HG02759 (cell line): ENCODE results near the gene GCNA.
"Not testable (repeated sequence)": the region's sequence is repeated elsewhere in the genome, so short reads cannot be mapped to it uniquely, and the experiment has no call there.

Experiments used
- ATAC-seq: cut with Tn5 transposase; IDR thresholded peaks from one replicate; pipeline ENCODE4 v1.9.1; 2021; ENCODE audit warnings: mild to moderate bottlenecking, moderate library complexity; ENCODE audit not compliant: unreplicated experiment

Gene GCNA

GRCh38 chrX:71558920-71559319 is 19.3 kb upstream of the GCNA start:
- ATAC-seq: no peak

DNA sequence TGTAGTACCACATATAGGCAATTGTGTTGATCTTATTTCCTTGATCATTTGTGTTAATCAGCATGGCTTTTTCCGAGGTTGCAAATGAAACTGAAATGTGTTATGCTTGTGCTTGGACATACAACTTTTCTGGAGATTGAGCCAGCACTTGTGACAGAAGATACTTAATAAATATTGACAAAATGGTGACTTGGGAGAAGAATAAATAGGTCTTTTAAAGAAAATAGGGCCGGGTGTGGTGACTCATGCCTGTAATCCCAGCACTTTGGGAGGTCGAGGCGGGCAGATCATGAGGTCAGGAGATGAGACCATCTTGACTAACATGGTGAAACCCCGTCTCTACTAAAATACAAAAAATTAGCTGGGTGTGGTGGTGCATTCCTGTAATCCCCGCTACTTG is 18.5 kb upstream of the GCNA start:
- not testable (repeated sequence) for ATAC-seq

DNA sequence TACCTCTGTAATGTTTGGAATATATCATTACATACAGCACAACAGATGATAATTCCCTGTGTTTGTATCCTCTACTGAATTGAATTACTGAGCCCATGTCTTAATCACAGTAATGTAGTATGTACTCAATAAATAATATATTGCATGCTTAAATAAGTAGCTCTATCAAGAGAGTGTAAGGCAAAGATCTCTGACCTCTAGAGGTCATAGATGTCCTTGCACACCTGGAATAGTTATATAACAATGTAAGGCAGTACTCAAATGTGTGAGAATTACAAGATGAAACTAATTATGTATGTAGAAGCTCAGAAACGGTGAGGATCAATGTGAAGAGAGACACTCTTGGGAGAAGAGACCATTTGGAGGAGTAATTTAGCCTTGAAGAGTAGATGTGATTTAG is 14.3 kb upstream of the GCNA start:
- ATAC-seq: no peak

GRCh38 chrX:71565474-71566041 is 12.7 kb upstream of the GCNA start:
- ATAC-seq: no peak

DNA sequence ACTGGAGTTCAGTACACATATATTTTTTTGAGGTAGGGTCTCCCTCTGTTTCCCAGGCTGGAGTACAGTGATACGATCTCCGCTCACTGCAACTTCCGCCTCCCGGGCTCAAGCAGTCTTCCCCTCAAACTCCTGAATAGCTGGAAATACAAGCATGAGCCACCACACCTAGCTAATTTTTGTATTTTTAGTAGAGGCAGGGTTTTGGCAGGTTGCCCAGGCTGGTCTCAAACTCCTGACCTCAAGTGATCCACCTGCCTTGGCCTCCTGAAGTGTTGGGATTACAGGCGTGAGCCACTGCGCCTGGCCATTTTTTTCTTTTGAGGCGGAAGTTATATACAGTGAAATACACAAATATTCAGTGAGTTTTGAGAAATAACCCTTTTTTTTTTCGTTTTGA is 6.8 kb upstream of the GCNA start:
- not testable (repeated sequence) for ATAC-seq

- no peak for ATAC-seq
These were observed 4.6 kb upstream of the GCNA start for GRCh38 chrX:71573590-71573989.

- ATAC-seq: no peak
These were observed 555 bp upstream of the GCNA start for GRCh38 chrX:71577682-71578081.

DNA sequence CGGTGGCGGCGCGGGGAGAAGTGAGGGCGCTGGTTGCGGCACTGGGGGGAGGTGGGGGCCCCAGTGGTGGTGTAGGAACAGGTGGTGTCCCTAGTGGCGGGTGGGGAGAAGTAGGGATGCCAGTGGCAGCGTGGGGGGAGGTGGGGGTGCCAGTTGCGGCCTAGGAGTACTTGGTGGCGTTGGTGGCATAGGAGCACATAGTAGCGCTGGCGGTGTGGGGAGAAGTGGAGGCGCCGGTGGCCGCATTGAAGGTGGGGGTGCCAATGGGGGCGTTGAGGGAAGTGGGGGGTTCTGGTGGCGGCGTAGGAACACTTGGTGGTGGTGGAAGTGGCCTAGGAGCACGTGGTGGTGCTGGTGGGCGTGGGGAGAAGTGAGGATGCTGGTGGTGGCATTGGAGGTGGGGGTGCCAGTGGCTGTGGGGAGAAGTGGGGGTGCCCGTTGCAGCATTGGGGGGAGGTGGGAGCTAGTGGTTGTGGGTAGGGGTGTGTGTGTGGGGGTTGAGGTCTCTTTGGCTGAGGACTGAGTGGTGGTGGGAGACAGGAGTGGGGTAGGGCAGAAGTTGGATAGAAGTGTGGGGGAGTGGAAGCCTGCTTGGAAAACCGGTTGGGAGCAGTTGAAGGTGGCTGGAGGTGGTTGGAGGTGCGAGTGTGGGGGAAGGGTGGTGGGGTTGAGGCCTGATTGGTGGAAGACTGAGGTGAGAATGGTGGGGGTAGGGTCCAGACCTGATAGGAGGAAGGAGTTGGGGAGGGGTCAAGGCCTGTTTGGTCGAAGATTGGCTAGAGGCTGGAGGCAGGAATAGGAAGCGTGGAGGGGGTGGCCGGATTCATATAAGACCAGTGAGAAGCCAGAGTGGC is 1.1 kb downstream of the GCNA start:
- ATAC-seq: no peak

GRCh38 chrX:71579990-71580380 is 1.7 kb downstream of the GCNA start:
- no peak for ATAC-seq

DNA sequence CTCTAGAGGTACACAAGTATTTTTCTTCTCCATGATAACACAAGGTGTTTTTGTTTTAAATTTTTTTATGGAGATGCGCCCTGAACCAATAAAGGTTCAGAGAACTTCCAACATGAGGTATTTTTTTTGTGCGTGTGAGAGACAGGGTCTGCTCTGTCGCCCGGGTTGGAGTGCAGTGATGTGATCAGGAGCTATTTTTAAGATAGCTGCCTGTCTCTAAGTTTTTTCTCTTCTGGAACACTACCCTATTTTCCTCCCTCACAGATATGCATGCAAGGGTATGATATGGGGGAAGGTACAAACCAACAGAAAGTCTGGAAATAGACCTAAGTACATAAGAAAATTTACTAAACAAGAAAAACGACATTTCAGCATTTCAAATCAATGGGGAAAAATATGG is 3.0 kb downstream of the GCNA start:
- ATAC-seq: no peak

DNA sequence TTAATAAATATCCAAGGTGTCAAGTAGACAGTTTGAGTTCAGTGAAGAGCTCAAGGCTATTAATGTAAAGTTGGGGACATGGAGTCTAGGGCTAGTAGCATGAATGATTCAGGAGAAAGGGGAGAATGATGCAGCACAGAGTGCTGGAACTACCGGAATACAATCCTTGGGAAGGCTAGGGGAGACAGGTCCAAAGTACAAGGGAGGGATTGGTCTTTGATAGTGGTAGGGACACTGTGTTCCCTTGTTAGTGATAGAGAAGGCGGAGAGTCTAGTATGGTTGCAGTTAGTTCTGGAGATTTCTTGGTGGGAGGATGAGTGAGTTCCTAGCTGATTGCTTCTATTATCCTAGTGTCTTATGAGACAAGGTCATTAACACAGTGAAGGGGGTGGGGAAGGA is 8.7 kb downstream of the GCNA start:
- no peak for ATAC-seq

DNA sequence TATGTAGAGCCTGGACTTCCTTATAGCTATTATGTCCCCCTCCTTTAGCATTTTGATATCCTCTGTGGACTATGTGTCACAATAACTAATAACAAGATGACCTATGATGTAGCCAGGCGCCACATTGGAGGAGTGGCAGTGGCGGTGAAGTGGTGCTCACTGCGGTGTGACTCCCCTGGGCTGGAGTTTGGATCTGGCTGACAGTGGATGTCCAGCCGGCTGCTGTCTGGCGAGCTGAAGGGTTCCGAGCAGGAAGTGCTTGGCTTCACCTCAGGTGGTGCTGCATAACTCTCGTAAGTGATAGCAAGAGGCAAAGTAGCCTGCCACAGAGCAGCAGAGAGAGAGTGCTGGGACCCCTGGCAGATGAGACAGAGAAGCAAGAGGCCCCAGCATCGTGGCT is 15.0 kb downstream of the GCNA start:
- ATAC-seq: not testable (repeated sequence)

GRCh38 chrX:71599965-71600364 is 21.7 kb downstream of the GCNA start:
- ATAC-seq: no peak

GRCh38 chrX:71603618-71604017 is 25.4 kb downstream of the GCNA start:
- no peak for ATAC-seq

GRCh38 chrX:71604141-71604540 is 25.9 kb downstream of the GCNA start:
- no peak for ATAC-seq

GRCh38 chrX:71604796-71605568 is 26.7 kb downstream of the GCNA start:
- ATAC-seq: no peak

DNA sequence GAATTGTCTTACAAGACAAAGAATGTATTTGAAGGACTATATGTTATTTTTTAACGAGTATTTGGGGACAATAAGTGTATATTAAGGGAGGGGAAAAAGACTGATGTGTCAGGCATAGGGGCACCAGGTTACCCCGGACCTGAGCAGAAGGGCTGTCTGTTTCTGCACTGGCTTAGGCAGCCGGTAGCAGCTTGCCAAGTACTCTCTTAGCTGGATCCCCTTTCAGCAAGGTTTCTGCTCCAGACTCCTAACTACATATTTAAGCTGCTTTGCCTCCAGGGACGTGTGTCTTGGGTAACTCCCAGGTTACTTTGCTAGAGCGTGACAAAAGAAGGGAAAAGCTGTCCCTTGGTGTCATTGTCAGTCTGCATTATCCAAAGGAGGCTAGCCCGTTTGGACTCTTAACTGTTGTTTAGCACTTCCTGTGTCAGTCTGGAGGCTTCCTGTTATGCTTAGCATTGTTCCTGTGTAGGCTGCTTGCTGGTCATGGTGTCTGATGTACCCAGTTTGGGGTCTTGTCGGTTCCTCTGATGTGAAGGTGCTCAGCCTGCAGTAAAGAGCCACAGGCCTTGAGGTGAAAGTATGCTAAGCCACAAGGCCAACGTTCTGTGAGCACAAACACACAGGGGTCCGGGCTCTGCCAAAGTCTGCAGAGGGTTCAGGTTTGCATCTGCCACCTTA is 28.4 kb downstream of the GCNA start:
- no peak for ATAC-seq

- ATAC-seq: no peak
These were observed 29.3 kb downstream of the GCNA start for GRCh38 chrX:71607488-71607887.

DNA sequence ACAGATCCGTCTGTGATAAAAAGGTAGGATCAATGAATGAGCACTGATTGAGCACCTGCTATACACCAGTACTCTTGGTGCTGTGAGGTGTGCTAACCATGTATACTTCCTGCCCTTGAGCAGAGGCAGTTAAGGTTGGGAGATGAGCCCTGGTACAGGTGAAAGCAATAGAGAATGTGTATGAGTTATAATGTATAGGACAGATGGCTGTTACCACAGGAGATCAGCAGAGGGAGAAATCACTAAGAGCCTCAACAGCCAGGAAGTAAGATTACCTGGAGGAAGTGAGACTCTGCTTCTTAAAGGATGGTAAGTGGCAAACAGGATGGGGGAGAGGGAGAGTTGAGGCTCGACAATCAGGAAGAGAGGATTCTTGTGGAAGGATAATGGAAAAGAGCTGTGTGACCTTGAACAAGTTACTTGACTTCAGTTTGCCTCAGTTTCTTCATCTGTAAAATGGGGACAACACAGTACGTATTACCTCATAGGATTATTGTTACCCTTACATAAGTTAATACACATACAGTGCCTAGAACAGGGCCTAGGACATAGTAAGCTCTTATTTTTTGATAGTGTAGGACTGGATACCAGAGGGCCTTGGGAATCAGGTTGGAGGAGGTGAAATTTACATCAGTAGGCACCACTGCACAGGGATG is 31.0 kb downstream of the GCNA start:
- no peak for ATAC-seq

GRCh38 chrX:71611736-71612135 is 33.5 kb downstream of the GCNA start:
- not testable (repeated sequence) for ATAC-seq

DNA sequence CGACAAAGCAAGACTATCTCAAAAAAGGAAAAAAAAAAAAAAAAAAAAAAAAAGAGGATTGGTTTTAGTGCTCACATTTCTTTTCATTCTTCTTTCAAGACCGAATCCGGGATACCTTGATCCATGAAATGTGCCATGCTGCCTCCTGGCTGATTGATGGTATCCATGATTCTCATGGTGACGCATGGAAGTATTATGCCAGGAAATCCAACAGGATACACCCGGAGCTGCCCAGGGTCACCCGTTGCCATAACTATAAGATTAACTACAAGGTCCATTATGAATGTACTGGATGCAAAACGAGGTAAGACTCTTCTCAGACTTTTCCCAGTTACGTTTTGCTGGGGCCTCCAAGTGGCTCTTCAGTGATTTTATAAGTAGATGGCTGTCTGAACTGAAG is 34.0 kb downstream of the GCNA start:
- no peak for ATAC-seq
